ENCODE data around the gene NOX5. TPM values are rescaled to one million over a fixed set of nuclear protein-coding genes. Genes with fewer than 3 reads are reported as not detected.

Gene NOX5
- total and polyA plus RNA-seq, 8 donors, result under 0.01 to 0.92 (median 0.18) TPM; not detected in 2

- peaks cover 0 to 19% (median 0%) of the 10 kb centered on the region in 3 donors for H3K27me3 ChIP-seq
- peak overlapping the region; percentile 49 to 66 (median 56) for H3K4me3 ChIP-seq
- peak; percentile 71 to 88 for DNase-seq
- no peaks in the 10 kb centered on the region for H3K9me3 ChIP-seq
- TF ChIP-seq POLR2A (IDR thresholded peaks at IDR 0.05), result no peak
- no peak for TF ChIP-seq EP300 (IDR thresholded peaks at IDR 0.05)
- TF ChIP-seq POLR2AphosphoS5 (IDR thresholded peaks at IDR 0.05), result peak in 2 of 3 donors; percentile 32 to 72
- no peaks in the 10 kb centered on the region for H3K36me3 ChIP-seq
- intact Hi-C loops (cut with DNase I; ENCODE audit: low total_unique reads), result no loop called here
- WGBS, 5 donors, result 1 to 2% (median 2%) methylated on average over 26 to 45 of the region's 45 CpGs
- peaks cover 0 to 25% (median 24%) of the 10 kb centered on the region in 4 donors for H3K4me1 ChIP-seq
- peak overlapping the region; percentile 62 to 76 (median 71) for H3K27ac ChIP-seq
These were observed 59.7 kb downstream of the NOX5 start for GRCh38 chr15:69074001-69074842.

- Histone ChIP-seq H3K9me3 (no peaks in the 10 kb centered on the region), H3K4me3 (peak overlapping the region; percentile 49 to 66 (median 56)), H3K36me3 (no peaks in the 10 kb centered on the region), H3K4me1 (peaks cover 0 to 25% (median 24%) of the 10 kb centered on the region in 4 donors), H3K27ac (peak overlapping the region in 3 of 5 donors; percentile 63 to 74 (median 71)), H3K27me3 (peaks cover 0 to 19% (median 0%) of the 10 kb centered on the region in 3 donors)
- WGBS, 5 donors, result 13 to 40% (median 29%) methylated on average over 6 of the region's 6 CpGs
- no peak for TF ChIP-seq POLR2A (IDR thresholded peaks at IDR 0.05)
- TF ChIP-seq EP300 (IDR thresholded peaks at IDR 0.05), result no peak
- no peak for TF ChIP-seq CTCF (IDR thresholded peaks at IDR 0.05)
- TF ChIP-seq POLR2AphosphoS5 (IDR thresholded peaks at IDR 0.05), result no peak
- DNase-seq, result peak in 1 of 2 donors; percentile 71
- intact Hi-C loops (cut with DNase I; ENCODE audit: low total_unique reads), result loop anchor here (5.0 kb wide), 1 partner anchor 82 kb away; no protein-coding TSS in a partner anchor
These were observed 60.3 kb downstream of the NOX5 start for GRCh38 chr15:69074843-69075224.

GRCh38 chr15:69075440-69075839 is 60.9 kb downstream of the NOX5 start:
- H3K27ac ChIP-seq, result no peak overlapping the region
- H3K27me3 ChIP-seq, result peaks cover 0 to 18% (median 0%) of the 10 kb centered on the region in 3 donors
- no peak for DNase-seq
- H3K4me1 ChIP-seq, result peaks cover 0 to 25% (median 24%) of the 10 kb centered on the region in 4 donors
- no peaks in the 10 kb centered on the region for H3K9me3 ChIP-seq
- no peaks in the 10 kb centered on the region for H3K36me3 ChIP-seq
- no peak for TF ChIP-seq EP300 (IDR thresholded peaks at IDR 0.05)
- no peak for TF ChIP-seq POLR2A (IDR thresholded peaks at IDR 0.05)
- no peak for TF ChIP-seq POLR2AphosphoS5 (IDR thresholded peaks at IDR 0.05)
- TF ChIP-seq CTCF (IDR thresholded peaks at IDR 0.05), result no peak
- no peak overlapping the region for H3K4me3 ChIP-seq
- WGBS, 5 donors, result 37 to 67% (median 54%) methylated on average over 5 of the region's 5 CpGs
- intact Hi-C loops (cut with DNase I; ENCODE audit: low total_unique reads), result loop anchor here (5.0 kb wide), 1 partner anchor 82 kb away; no protein-coding TSS in a partner anchor

GRCh38 chr15:69076756-69077155 is 62.3 kb downstream of the NOX5 start:
- Histone ChIP-seq H3K4me3 (no peak overlapping the region), H3K27me3 (peaks cover 0 to 8% (median 0%) of the 10 kb centered on the region in 3 donors), H3K9me3 (no peaks in the 10 kb centered on the region), H3K36me3 (no peaks in the 10 kb centered on the region), H3K4me1 (peaks cover 0 to 30% (median 26%) of the 10 kb centered on the region in 4 donors), H3K27ac (no peak overlapping the region)
- TF ChIP-seq POLR2A (IDR thresholded peaks at IDR 0.05) (no peak), CTCF (IDR thresholded peaks at IDR 0.05) (no peak)
- 87 to 98% (median 94%) methylated on average over 1 of the region's 1 CpG for WGBS, 5 donors
- DNase-seq, result no peak
- intact Hi-C loops (cut with DNase I; ENCODE audit: low total_unique reads), result loop anchor here (5.0 kb wide), 1 partner anchor 81 kb away; no protein-coding TSS in a partner anchor

All from stomach (tissue), 9 donors.